Neural progenitor cell (in vitro differentiated cells): ENCODE results near the gene JAKMIP3.

ENCODE experiments used
- CTCF ChIP-seq: fragments of 200-600 bp; sonication (generic); IDR thresholded peaks from 2 replicates; pipeline ENCODE4 v1.5.1; 2017; ENCODE audit warnings: antibody characterized with exemption, mild to moderate bottlenecking
- EZH2phosphoT487 ChIP-seq: fragments of 200-600 bp; sonication (generic); IDR thresholded peaks from 2 replicates; pipeline ENCODE4 v1.6.1; 2017; ENCODE audit warnings: antibody characterized with exemption

- TF ChIP-seq EZH2phosphoT487 (no peak), CTCF (no peak)
Measured at GRCh38 chr10:132098539-132099388, 33.0 kb downstream of the JAKMIP3 start.
